Calu3 (cell line): ENCODE measurements around the gene PCBD2. TPM values are rescaled to one million over a fixed set of nuclear protein-coding genes. Genes with fewer than 3 reads are reported as not detected.
"Not testable (repeated sequence)": the region's sequence is repeated elsewhere in the genome, so short reads cannot be mapped to it uniquely, and the experiment has no call there.

ENCODE experiments used
- Bru-seq: library from RNA; stranded (reverse); fragments of 400-500 nt; gene quantifications from one replicate; lab custom pipeline; 2021; lab: Mats Ljungman, UMichigan
- BruChase-seq, 2 experiments: library from RNA; stranded (reverse); fragments of 400-500 nt; gene quantifications; one replicate each; lab custom pipeline; 2021; lab: Mats Ljungman, UMichigan
- BruUV-seq: library from RNA; stranded (reverse); fragments of 400-500 nt; replicated peaks from 2 replicates; lab custom pipeline; 2021; lab: Mats Ljungman, UMichigan
- CTCF ChIA-PET: fragments of 300-600 bp; sonication (Branson Sonifier 250); formaldehyde crosslinking; loops from one replicate; lab custom pipeline; 2022; ENCODE audit warnings: antibody characterized with exemption; lab: Charles Lee
- DNase-seq: peaks from one replicate; pipeline ENCODE4 v3.0.0; 2022
- H3K27ac Mint-ChIP-seq: one replicate; pipeline ENCODE4 v1.8.0; 2022; ENCODE audit warnings: mixed read lengths; ENCODE audit not compliant: unreplicated experiment
- H3K27me3 Mint-ChIP-seq: one replicate; pipeline ENCODE4 v1.8.0; 2022; ENCODE audit warnings: mixed read lengths; ENCODE audit not compliant: unreplicated experiment
- H3K36me3 Mint-ChIP-seq: one replicate; pipeline ENCODE4 v1.8.0; 2022; ENCODE audit warnings: mild to moderate bottlenecking, moderate library complexity, mixed read lengths; ENCODE audit not compliant: insufficient read depth, unreplicated experiment
- H3K4me1 Mint-ChIP-seq: one replicate; pipeline ENCODE4 v1.8.0; 2022; ENCODE audit warnings: mild to moderate bottlenecking, low read depth, mixed read lengths; ENCODE audit not compliant: unreplicated experiment
- H3K4me3 Mint-ChIP-seq: one replicate; pipeline ENCODE4 v1.8.0; 2022; ENCODE audit warnings: mild to moderate bottlenecking, low read depth, moderate library complexity, mixed read lengths; ENCODE audit not compliant: unreplicated experiment
- H3K9me3 Mint-ChIP-seq: one replicate; pipeline ENCODE4 v1.8.0; 2022; ENCODE audit warnings: low read depth, mixed read lengths; ENCODE audit not compliant: unreplicated experiment
- intact Hi-C: fragments of 100-400 bp; cut with micrococcal nuclease; formaldehyde crosslinking; loops from one replicate; pipeline ENCODE4 v1.10.0; 2022; ENCODE audit not compliant: unreplicated experiment
- long read RNA-seq: library from polyadenylated mRNA; stranded (forward); transcript quantifications from one replicate; pipeline ENCODE4 v2.0.0, GENCODE V29; 2022
- total RNA-seq: library from RNA; stranded (reverse); gene quantifications from 2 replicates; pipeline ENCODE4 v1.2.3, GENCODE V29; 2022
- TF ChIP-seq, protein P1 (sequence below): fragments of 200-600 bp; IDR thresholded peaks from one replicate; pipeline ENCODE4 v1.8.0; 2022; ENCODE audit warnings: antibody characterized with exemption; ENCODE audit not compliant: unreplicated experiment

Gene PCBD2
- total RNA-seq (18.1 and 18.8 TPM in 2 replicates), Bru-seq, nascent RNA (percentile 86 among the genes with signal in this experiment), BruChase-seq, experiment 1, labeled RNA remaining after a 6-hour chase (percentile 79 among the genes with signal in this experiment), BruChase-seq, experiment 2, labeled RNA remaining after a 2-hour chase (percentile 77 among the genes with signal in this experiment)
- long read RNA-seq, transcript PCBD2-201 (4 exons, 1,223 nt): major isoform, 27 of 28 reads
- long read RNA-seq, partial matches to known transcripts: 0 of 28 reads
- long read RNA-seq, other reads (novel, unspliced or antisense): 1 of 28 reads

DNA sequence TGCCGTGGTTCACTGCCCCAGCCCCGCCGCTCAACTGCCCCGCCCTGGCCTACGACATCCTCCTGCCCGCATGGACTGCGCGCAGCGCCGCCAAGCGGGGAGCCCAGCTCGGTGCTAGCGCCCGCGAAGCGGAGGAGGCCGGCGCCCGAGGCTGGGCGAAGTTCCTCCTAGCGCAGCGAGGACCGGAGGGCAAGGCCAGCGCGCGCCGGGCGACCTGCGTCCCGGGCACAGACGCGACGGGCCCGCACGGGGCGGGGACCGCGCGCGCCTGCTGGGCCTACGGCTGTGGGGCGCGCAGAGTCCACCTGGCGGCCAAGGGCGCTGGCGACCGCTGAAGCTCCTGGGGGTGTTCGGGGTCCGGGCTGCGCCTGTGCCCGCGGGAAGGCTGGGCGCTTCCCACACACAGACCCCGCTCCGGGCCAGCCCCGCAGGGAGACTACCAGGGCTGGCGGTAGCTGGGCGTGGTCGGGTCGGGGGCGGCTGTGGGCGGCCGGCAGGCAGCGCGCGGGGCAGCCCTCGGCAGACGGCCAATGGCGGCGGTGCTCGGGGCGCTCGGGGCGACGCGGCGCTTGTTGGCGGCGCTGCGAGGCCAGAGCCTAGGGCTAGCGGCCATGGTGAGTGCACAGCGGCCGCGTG is at the start of gene PCBD2:
PCBD2 (plus strand) TSS at position 522 of the 636 bp plus-strand sequence; CDS start at position 531, 9 bp downstream.
- DNase-seq: peak; percentile 99
- CTCF ChIA-PET: interaction anchor here (0.5 to 1.9 kb wide), 16 partner anchors 12 to 328 kb away, joined by 3 to 11 read pairs (median 4); partner anchors contain the start of genes C5orf24, CAMLG, DDX46 and TXNDC15
- intact Hi-C loops: loop anchor here (2.0 to 10.0 kb wide), 2 partner anchors 58 to 170 kb away; partner anchors contain the start of gene CAMLG
- Mint-ChIP-seq H3K27ac (peak within 1 kb of the TSS; percentile 92), H3K27me3 (no peaks in the 10 kb centered on the region), H3K4me1 (no peaks in the 10 kb centered on the region), H3K4me3 (peak within 1 kb of the TSS; percentile 82), H3K36me3 (peaks cover 24% of the 10 kb centered on the region), H3K9me3 (no peaks in the 10 kb centered on the region)
- TF ChIP-seq, protein P1, sequence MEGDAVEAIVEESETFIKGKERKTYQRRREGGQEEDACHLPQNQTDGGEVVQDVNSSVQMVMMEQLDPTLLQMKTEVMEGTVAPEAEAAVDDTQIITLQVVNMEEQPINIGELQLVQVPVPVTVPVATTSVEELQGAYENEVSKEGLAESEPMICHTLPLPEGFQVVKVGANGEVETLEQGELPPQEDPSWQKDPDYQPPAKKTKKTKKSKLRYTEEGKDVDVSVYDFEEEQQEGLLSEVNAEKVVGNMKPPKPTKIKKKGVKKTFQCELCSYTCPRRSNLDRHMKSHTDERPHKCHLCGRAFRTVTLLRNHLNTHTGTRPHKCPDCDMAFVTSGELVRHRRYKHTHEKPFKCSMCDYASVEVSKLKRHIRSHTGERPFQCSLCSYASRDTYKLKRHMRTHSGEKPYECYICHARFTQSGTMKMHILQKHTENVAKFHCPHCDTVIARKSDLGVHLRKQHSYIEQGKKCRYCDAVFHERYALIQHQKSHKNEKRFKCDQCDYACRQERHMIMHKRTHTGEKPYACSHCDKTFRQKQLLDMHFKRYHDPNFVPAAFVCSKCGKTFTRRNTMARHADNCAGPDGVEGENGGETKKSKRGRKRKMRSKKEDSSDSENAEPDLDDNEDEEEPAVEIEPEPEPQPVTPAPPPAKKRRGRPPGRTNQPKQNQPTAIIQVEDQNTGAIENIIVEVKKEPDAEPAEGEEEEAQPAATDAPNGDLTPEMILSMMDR: peak; percentile 96
- BruUV-seq: no TSS peak

DNA sequence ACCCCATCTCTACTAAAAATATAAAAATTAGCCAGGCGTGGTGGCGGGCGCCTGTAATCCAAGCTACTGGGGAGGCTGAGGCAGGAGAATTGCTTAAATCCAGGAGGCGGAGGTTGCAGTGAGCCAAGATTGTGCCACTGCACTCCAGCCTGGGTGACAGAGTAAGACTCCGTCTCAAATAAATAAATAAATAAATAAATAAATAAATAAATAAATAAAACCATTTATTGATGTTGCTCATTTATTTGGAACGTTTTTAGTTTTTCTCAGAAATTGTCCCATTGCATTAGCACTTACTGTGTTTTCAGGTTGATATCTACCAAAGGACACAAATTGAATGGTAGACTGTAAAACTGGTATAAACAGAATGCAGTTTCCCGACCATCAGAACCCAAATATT is 48.5 kb upstream of the PCBD2 start:
- intact Hi-C loops, H3K4me3 Mint-ChIP-seq, DNase-seq, H3K4me1 Mint-ChIP-seq, BruUV-seq, H3K27me3 Mint-ChIP-seq, H3K27ac Mint-ChIP-seq, H3K9me3 Mint-ChIP-seq, CTCF ChIA-PET: not testable (repeated sequence)
- peaks cover 49% of the 10 kb centered on the region for H3K36me3 Mint-ChIP-seq

DNA sequence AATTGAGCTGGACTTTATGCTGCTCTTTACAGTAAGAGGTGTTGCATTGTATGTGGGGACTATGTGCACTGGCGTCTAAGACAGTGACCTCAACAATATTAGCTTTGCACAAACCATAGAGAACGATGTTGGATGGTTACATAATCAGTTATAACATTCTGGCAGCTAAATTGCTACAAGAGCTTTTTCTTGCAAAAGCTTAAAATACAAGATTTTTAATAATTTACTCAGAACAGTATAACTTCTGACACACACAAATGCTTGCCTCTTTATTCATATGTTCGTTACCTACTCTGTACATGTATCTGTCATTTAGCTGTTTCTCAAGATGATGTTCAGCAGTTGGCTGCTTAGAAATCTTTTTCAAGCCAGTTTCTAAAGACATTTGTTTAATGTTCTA is 47.5 kb upstream of the PCBD2 start:
- CTCF ChIA-PET: no interaction called here
- Mint-ChIP-seq H3K27me3 (no peaks in the 10 kb centered on the region), H3K27ac (no peak overlapping the region), H3K36me3 (peaks cover 42% of the 10 kb centered on the region), H3K9me3 (no peaks in the 10 kb centered on the region), H3K4me1 (no peaks in the 10 kb centered on the region), H3K4me3 (no peak overlapping the region)
- DNase-seq: no peak
- no TSS peak for BruUV-seq
- intact Hi-C loops: no loop called here
- TF ChIP-seq, protein P1: no peak

DNA sequence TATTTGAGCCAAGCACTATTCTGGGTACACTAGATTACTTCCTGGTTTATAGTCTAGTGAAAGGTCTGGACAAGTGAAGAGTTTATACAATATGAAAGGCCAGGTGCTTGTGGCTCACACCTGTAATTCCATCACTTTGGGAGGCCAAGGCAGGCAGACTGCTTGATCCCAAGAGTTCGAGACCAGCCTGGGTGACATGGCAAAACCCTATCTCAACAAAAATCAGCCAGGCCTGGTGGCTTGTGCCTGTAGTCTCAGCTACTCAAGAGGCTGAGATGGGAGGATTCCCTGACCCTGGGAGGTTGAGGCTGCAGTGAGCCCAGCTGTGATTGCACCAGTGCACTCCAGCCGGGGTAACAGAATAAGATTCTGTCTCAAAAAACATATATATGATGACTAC is 40.2 kb upstream of the PCBD2 start:
- TF ChIP-seq, protein P1: no peak
- H3K4me3 Mint-ChIP-seq: no peak overlapping the region
- no TSS peak for BruUV-seq
- no peak for DNase-seq
- H3K9me3 Mint-ChIP-seq: no peaks in the 10 kb centered on the region
- CTCF ChIA-PET: interaction anchor here (1.3 kb wide), 1 partner anchor 40 kb away, joined by 4 read pairs; the partner anchor contains the start of gene PCBD2
- no peak overlapping the region for H3K27ac Mint-ChIP-seq
- intact Hi-C loops: no loop called here
- peaks cover 21% of the 10 kb centered on the region for H3K36me3 Mint-ChIP-seq
- no peaks in the 10 kb centered on the region for H3K4me1 Mint-ChIP-seq
- H3K27me3 Mint-ChIP-seq: no peaks in the 10 kb centered on the region
